Left lung (tissue), 10 donors: ENCODE data around the gene NID1. TPM values are rescaled to one million over a fixed set of nuclear protein-coding genes. Genes with fewer than 3 reads are reported as not detected.

Experiments used
- ATAC-seq: fragments of 200-7000 bp; cut with Tn5 transposase; one replicate; pipeline ENCODE4 v1.9.1; 2020; ENCODE audit warnings: moderate library complexity
- DNase-seq, 4 donors: peaks; one replicate each; pipeline ENCODE4 v3.0.0-alpha.2; 2013 to 2020
- H3K27ac ChIP-seq, 2 donors: fragments of 200-600 bp; sonication (generic) in 1 of 2; one replicate each; pipeline versions ENCODE4 v1.5.0 to v1.8.0; 2020 to 2021
- H3K27me3 ChIP-seq, 2 donors: fragments of 200-600 bp; sonication (generic) in 1 of 2; one replicate each; pipeline versions ENCODE4 v1.5.0 to v1.8.0; 2020 to 2021
- H3K36me3 ChIP-seq, 2 donors: fragments of 200-600 bp; sonication (generic) in 1 of 2; one replicate each; pipeline versions ENCODE4 v1.5.0 to v1.8.0; 2020 to 2021
- H3K4me1 ChIP-seq, 2 donors: fragments of 200-600 bp; one replicate each; pipeline ENCODE4 v1.8.0; 2021
- H3K4me3 ChIP-seq, 2 donors: fragments of 200-600 bp; sonication (generic) in 1 of 2; one replicate each; pipeline versions ENCODE4 v1.5.0 to v1.8.0; 2020 to 2021; ENCODE audit warnings: mild to moderate bottlenecking in 1 of 2
- H3K9me3 ChIP-seq, 2 donors: fragments of 200-600 bp; sonication (generic) in 1 of 2; one replicate each; pipeline versions ENCODE4 v1.5.0 to v1.8.0; 2020 to 2021
- CTCF ChIP-seq, 2 donors: fragments of 200-600 bp; sonication (generic) in 1 of 2; IDR thresholded peaks; one replicate each; pipeline versions ENCODE4 v1.5.0 to v1.8.0; 2021; ENCODE audit warnings: antibody characterized with exemption in 2 of 2
- intact Hi-C, 2 donors: fragments of 100-400 bp; cut with DNase I; formaldehyde crosslinking; loops; one replicate each; pipeline versions ENCODE4 v1.11.2 to v1.14.2; 2022
- polyA plus RNA-seq, 6 donors: library from polyadenylated mRNA; unstranded; fragments of 120-200 nt; gene quantifications; one replicate each; pipeline ENCODE4 v1.2.1, GENCODE V29; 2013; ENCODE audit not compliant: insufficient read length in 6 of 6
- total RNA-seq, 2 donors: library from RNA; stranded (reverse); fragmentation: NEBNext Ultra II Directional; extraction: Animal tissue kit (Norgen Biotek cat#: 25700); gene quantifications; one replicate each; pipeline ENCODE4 v1.2.1, GENCODE V29; 2021
- donor health status: DM: no; HTN: yes; CAD: no.
- donor health status: DM: no; HTN: no; CAD: no.

NID1 gene
- total and polyA plus RNA-seq, 8 donors = 55.4 to 233 (median 218) TPM

GRCh38 chr1:236091933-236092318 lies 27.0 kb upstream of the NID1 start:
- Histone ChIP-seq H3K9me3 (peaks cover 0 to 8% of the 10 kb centered on the region in 2 donors), H3K4me3 (no peak overlapping the region), H3K4me1 (no peaks in the 10 kb centered on the region), H3K27me3 (peaks cover 0 to 6% of the 10 kb centered on the region in 2 donors), H3K27ac (no peak overlapping the region), H3K36me3 (no peaks in the 10 kb centered on the region)
- intact Hi-C loops = no loop called here
- DNase-seq (no peak), ATAC-seq (no peak)
- TF ChIP-seq CTCF (IDR thresholded peaks at IDR 0.05) = no peak

- no peak for TF ChIP-seq CTCF (IDR thresholded peaks at IDR 0.05)
- H3K4me1 ChIP-seq = no peaks in the 10 kb centered on the region
- intact Hi-C loops = no loop called here
- peaks cover 0 to 6% of the 10 kb centered on the region in 2 donors for H3K27me3 ChIP-seq
- ATAC-seq (no peak), DNase-seq (peak in 1 of 4 donors; percentile 40)
- no peaks in the 10 kb centered on the region for H3K9me3 ChIP-seq
- H3K4me3 ChIP-seq = no peak overlapping the region
- H3K36me3 ChIP-seq = no peaks in the 10 kb centered on the region
- no peak overlapping the region for H3K27ac ChIP-seq
Measured at GRCh38 chr1:236090741-236091147, 25.9 kb upstream of the NID1 start.

GRCh38 chr1:236089046-236089773 lies 24.3 kb upstream of the NID1 start:
- no peak for DNase-seq
- Histone ChIP-seq H3K4me1 (no peaks in the 10 kb centered on the region), H3K4me3 (no peak overlapping the region), H3K9me3 (no peaks in the 10 kb centered on the region), H3K36me3 (no peaks in the 10 kb centered on the region), H3K27ac (no peak overlapping the region), H3K27me3 (peaks cover 0 to 6% of the 10 kb centered on the region in 2 donors)
- no peak for ATAC-seq
- intact Hi-C loops = no loop called here
- no peak for TF ChIP-seq CTCF (IDR thresholded peaks at IDR 0.05)

GRCh38 chr1:236086537-236086936 lies 21.6 kb upstream of the NID1 start:
- Histone ChIP-seq H3K36me3 (no peaks in the 10 kb centered on the region), H3K27me3 (no peaks in the 10 kb centered on the region), H3K4me3 (no peak overlapping the region), H3K27ac (no peak overlapping the region), H3K4me1 (no peaks in the 10 kb centered on the region), H3K9me3 (no peaks in the 10 kb centered on the region)
- no peak for ATAC-seq
- no peak for DNase-seq
- no peak for TF ChIP-seq CTCF (IDR thresholded peaks at IDR 0.05)
- intact Hi-C loops = no loop called here

- TF ChIP-seq CTCF (IDR thresholded peaks at IDR 0.05) = no peak
- Histone ChIP-seq H3K9me3 (no peaks in the 10 kb centered on the region), H3K36me3 (no peaks in the 10 kb centered on the region), H3K27ac (no peak overlapping the region), H3K27me3 (no peaks in the 10 kb centered on the region), H3K4me1 (no peaks in the 10 kb centered on the region), H3K4me3 (no peak overlapping the region)
- no peak for ATAC-seq
- intact Hi-C loops = no loop called here
- DNase-seq = no peak
Measured at GRCh38 chr1:236085545-236086159, 20.8 kb upstream of the NID1 start.
